HG03064 (cell line): ENCODE results near the gene E2F2.

Source experiments
- ATAC-seq: cut with Tn5 transposase; IDR thresholded peaks from one replicate; pipeline ENCODE4 v1.9.1; 2021; ENCODE audit warnings: low read depth; ENCODE audit not compliant: unreplicated experiment

Gene E2F2

GRCh38 chr1:23492132-23492720 lies 38.8 kb downstream of the E2F2 start:
- ATAC-seq: no peak

- ATAC-seq: no peak
Observed at GRCh38 chr1:23489842-23490241, 41.2 kb downstream of the E2F2 start.

GRCh38 chr1:23485002-23485332 lies 46.1 kb downstream of the E2F2 start:
- no peak for ATAC-seq

GRCh38 chr1:23484253-23485001 lies 46.6 kb downstream of the E2F2 start:
- ATAC-seq: no peak

- no peak for ATAC-seq
Observed at GRCh38 chr1:23483321-23484252, 47.4 kb downstream of the E2F2 start, which contains the start of gene ASAP3. Gene ASAP3, minus strand, starts transcription at chr1:23484179. Its CDS starts 46 bp downstream, at chr1:23484133.

GRCh38 chr1:23481904-23482303 lies 49.1 kb downstream of the E2F2 start:
- ATAC-seq: no peak

- no peak for ATAC-seq
Observed at GRCh38 chr1:23481026-23481597, 49.9 kb downstream of the E2F2 start.

- no peak for ATAC-seq
Observed at GRCh38 chr1:23480187-23481025, 50.6 kb downstream of the E2F2 start.

GRCh38 chr1:23479666-23479941 lies 51.4 kb downstream of the E2F2 start:
- no peak for ATAC-seq

GRCh38 chr1:23478896-23479665 lies 52.0 kb downstream of the E2F2 start:
- no peak for ATAC-seq

- ATAC-seq: no peak
Observed at GRCh38 chr1:23477359-23478144, 53.5 kb downstream of the E2F2 start.

GRCh38 chr1:23475641-23476040 lies 55.4 kb downstream of the E2F2 start:
- no peak for ATAC-seq

- no peak for ATAC-seq
Observed at GRCh38 chr1:23475134-23475628, 55.9 kb downstream of the E2F2 start.

- no peak for ATAC-seq
Observed at GRCh38 chr1:23473037-23473800, 57.8 kb downstream of the E2F2 start.

- no peak for ATAC-seq
Observed at GRCh38 chr1:23472351-23473036, 58.5 kb downstream of the E2F2 start.

GRCh38 chr1:23471473-23472075 lies 59.5 kb downstream of the E2F2 start:
- ATAC-seq: no peak
